Rectal smooth muscle tissue (tissue), 1 donor: ENCODE results near the gene CCDC88A.

Experiments used
- H3K27ac ChIP-seq: one replicate; pipeline ENCODE4 v1.7.0; 2013; ENCODE audit warnings: low read depth, low read length, inconsistent platforms
- H3K27me3 ChIP-seq: one replicate; pipeline ENCODE4 v1.7.0; 2013; ENCODE audit warnings: low read length; ENCODE audit not compliant: control insufficient read depth, insufficient read depth
- H3K36me3 ChIP-seq: one replicate; pipeline ENCODE4 v1.7.0; 2013; ENCODE audit warnings: low read length; ENCODE audit not compliant: control insufficient read depth, insufficient read depth
- H3K4me1 ChIP-seq: one replicate; pipeline ENCODE4 v1.7.0; 2013; ENCODE audit warnings: low read length; ENCODE audit not compliant: control insufficient read depth, insufficient read depth
- H3K4me3 ChIP-seq: one replicate; pipeline ENCODE4 v1.7.0; 2013; ENCODE audit warnings: low read length
- H3K9ac ChIP-seq: one replicate; pipeline ENCODE4 v1.7.0; 2013; ENCODE audit warnings: low read length

Gene CCDC88A

DNA sequence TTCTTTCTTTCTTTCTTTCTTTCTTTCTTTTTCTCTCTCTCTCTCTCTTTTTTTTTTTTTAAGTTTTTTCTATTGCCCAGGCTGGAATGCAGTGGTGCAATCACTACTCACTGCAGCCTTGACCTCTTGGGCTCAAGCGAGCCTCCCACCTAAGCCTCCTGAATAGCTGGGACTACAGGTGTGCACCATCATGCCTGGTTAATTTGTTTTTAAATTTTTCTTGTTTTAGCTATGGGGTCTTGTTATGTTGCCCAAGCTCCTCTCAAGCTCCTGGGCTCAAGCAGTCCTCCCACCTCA lies 19.4 kb upstream of the CCDC88A start:
- no peak overlapping the region for H3K4me3 ChIP-seq
- no peaks in the 10 kb centered on the region for H3K4me1 ChIP-seq
- H3K27me3 ChIP-seq: no peaks in the 10 kb centered on the region
- no peak overlapping the region for H3K9ac ChIP-seq
- no peak overlapping the region for H3K27ac ChIP-seq
- no peaks in the 10 kb centered on the region for H3K36me3 ChIP-seq

DNA sequence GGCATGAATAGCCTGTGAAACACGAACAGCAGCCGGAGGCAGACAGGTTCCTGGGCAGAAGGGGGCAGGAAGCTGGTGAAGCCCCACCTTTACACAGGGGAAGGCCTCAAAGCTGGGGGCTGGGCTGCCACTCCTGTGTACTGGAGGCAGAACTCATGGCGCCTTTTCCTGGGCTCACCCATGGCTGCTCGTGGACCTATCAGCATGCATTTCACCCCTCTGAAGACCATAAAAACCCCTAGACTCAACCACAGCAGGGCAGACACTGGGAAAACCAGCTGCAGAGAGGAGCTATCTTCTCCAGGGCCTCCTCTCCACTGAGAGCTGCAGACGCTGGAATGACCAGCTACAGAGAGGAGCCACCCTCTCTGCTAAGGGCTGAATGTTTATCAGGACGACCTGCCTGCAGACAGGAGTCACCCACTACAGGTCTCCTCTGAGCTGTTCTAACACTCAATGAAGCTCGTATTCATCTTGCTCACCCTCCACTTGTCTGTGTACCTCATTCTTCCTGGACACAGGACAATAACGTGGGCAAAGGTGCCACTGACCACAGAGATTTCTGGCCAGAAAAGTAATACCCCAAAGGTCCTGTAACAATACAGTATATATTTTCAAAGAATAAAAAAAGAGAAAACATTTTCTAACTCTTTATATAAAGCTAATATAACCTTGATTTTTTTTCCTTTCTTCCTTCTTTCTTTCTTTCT lies 18.9 kb upstream of the CCDC88A start:
- no peaks in the 10 kb centered on the region for H3K27me3 ChIP-seq
- H3K36me3 ChIP-seq: no peaks in the 10 kb centered on the region
- H3K27ac ChIP-seq: no peak overlapping the region
- H3K9ac ChIP-seq: no peak overlapping the region
- H3K4me1 ChIP-seq: no peaks in the 10 kb centered on the region
- no peak overlapping the region for H3K4me3 ChIP-seq

DNA sequence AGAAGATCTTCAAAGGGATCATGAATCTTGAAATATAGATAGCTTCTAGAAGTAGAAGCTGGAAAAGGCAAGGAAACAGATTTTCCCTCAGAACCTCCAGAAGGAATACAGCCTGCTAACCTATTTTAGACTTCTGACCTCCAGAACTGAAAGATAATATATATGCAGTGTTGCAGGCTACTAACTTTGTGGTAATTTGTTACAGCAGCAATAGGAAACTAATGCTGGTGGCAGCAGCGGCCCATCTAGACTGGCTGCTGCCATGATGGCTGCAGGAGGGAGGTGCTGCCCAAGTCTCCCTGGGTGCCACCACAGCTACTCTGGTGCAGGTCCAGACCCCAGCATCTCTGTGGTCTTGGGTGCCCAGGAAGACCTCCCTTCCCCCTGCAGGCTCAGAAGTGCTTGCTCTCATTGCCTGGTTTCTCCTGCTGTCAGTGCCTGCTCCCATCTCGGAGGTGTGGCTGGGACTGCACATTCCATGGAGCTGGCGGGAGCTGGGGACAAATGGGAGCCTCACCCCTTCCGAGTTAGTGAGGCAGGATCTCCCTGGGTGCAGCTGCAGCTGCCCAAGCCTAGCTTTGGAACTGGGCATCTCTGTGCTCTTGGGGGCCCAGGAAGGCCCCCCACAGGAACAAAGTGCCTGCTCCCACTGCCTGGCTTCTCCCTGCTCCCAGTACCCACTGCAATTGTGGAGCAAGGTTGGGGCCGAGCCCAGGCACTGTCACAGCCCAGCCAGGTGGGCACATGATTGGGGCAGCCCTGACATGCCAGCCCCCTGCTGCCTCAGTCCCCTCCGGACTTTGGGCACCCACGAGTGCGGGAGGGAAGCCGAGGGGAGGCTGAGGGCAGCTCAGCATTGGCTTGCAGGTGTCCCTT lies 18.1 kb upstream of the CCDC88A start:
- Histone ChIP-seq H3K36me3 (no peaks in the 10 kb centered on the region), H3K4me3 (no peak overlapping the region), H3K9ac (no peak overlapping the region), H3K27ac (no peak overlapping the region), H3K4me1 (no peaks in the 10 kb centered on the region), H3K27me3 (no peaks in the 10 kb centered on the region)

DNA sequence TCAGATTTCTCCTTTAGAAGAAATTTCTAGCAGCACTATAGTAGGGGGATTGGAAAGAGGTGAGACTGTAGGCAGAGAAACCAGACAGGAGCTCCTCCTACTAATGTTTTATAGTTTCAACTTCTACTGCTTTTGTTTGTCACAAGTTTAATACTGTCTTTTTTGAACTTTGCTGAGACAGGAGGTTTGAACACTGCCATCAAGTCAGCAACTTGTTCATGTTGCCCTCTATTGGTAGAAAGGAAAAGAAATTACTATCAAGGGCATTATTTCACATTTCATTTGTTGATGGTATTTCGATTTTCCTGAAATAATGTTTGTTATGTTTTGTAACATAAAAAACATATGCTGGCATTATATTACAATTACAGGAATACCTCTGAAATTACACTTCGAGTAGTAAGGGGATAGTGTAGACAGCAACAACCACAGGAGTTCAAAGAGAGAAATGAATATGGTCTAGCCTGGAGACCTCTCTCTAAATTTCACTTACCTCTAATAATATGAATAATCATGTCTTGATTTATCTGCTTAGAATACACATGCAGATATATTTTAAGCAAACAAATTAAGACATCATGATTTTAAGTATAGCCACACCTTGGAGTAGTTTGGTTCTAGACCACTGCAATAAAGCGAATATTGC lies 12.4 kb upstream of the CCDC88A start:
- H3K27ac ChIP-seq: no peak overlapping the region
- no peak overlapping the region for H3K4me3 ChIP-seq
- no peak overlapping the region for H3K9ac ChIP-seq

DNA sequence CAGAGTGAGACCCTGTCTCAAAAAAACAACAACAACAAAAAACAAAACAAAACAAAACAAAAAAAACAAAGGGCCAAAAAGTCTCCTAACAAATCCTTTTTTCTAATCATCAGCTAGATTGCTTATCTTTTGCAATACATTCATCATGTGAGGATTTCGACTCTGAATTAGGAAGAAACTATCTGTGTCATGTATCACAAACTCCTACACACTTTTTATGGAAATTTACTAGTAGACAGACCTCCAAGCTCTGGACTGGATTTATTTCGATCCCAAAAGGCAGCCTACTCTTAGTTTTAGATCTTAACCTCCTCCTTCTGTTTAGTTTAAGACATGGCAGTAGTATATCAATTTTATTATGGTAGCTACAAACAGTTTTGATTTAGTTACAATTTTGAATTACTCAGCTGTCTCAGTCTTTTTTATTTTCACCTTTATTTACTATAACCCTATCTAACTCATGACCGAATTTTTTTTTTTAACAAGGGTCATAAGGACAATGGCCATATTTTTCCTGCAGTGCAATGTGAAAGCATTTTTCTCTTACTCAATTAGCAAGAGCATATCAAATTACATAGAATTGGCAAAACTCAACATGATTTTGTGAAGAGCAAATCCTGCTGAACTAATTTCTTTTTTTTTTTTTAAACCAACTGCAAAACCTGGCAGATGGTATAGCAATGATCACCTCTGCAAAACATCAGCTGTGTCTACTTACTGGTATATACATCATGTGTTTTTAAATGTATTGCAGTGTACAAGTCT lies 10.7 kb upstream of the CCDC88A start:
- H3K27me3 ChIP-seq: no peaks in the 10 kb centered on the region
- no peak overlapping the region for H3K9ac ChIP-seq
- H3K4me1 ChIP-seq: peaks cover 4% of the 10 kb centered on the region
- H3K27ac ChIP-seq: no peak overlapping the region
- no peaks in the 10 kb centered on the region for H3K36me3 ChIP-seq
- H3K4me3 ChIP-seq: no peak overlapping the region

More for the DNA sequence above, 12.4 kb upstream of the CCDC88A start:
- Histone ChIP-seq H3K4me1 (peaks cover 4% of the 10 kb centered on the region), H3K36me3 (no peaks in the 10 kb centered on the region), H3K27me3 (no peaks in the 10 kb centered on the region)

DNA sequence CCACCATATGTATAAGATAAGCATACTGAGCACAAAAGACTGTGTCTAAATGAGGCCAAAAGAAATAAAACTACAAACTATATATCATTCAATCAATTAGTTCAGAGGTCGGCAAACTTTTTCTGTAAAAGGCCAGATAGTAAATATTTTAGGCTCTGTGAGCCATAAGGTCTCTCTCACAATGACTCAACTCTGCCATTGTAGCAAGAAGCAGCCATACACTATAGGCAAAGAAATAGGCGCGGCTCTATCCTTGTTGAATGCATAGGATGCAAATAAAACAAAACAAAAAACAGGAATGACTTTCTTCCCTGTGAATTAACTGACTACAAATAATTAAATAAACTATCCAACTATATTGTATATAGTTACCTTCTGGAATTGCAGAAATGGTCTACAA lies 8.6 kb upstream of the CCDC88A start:
- no peaks in the 10 kb centered on the region for H3K36me3 ChIP-seq
- no peak overlapping the region for H3K27ac ChIP-seq
- no peak overlapping the region for H3K4me3 ChIP-seq
- no peak overlapping the region for H3K9ac ChIP-seq
- no peaks in the 10 kb centered on the region for H3K27me3 ChIP-seq
- peaks cover 4% of the 10 kb centered on the region for H3K4me1 ChIP-seq

DNA sequence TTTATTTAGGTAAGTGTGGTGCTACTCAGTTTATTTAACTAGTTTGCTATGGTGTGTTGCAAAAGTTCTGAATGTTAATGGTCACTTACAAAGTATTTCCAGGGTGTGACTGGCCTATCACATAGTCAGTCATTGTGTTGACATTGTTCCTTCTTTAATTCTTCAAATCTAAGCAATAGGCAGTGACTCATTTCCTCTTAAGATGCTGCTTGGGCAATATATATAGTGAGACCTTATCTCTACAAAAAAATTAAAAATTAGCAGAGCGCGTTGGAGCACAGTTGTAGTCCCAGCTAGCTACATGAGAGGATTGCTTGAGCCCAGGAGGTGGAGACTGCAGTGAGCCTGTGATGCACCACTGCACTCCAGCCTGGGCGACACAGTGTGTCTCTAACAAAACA lies 5.8 kb upstream of the CCDC88A start:
- Histone ChIP-seq H3K9ac (no peak overlapping the region), H3K4me3 (no peak overlapping the region), H3K27me3 (no peaks in the 10 kb centered on the region), H3K36me3 (no peaks in the 10 kb centered on the region), H3K27ac (no peak overlapping the region), H3K4me1 (peaks cover 3% of the 10 kb centered on the region)

DNA sequence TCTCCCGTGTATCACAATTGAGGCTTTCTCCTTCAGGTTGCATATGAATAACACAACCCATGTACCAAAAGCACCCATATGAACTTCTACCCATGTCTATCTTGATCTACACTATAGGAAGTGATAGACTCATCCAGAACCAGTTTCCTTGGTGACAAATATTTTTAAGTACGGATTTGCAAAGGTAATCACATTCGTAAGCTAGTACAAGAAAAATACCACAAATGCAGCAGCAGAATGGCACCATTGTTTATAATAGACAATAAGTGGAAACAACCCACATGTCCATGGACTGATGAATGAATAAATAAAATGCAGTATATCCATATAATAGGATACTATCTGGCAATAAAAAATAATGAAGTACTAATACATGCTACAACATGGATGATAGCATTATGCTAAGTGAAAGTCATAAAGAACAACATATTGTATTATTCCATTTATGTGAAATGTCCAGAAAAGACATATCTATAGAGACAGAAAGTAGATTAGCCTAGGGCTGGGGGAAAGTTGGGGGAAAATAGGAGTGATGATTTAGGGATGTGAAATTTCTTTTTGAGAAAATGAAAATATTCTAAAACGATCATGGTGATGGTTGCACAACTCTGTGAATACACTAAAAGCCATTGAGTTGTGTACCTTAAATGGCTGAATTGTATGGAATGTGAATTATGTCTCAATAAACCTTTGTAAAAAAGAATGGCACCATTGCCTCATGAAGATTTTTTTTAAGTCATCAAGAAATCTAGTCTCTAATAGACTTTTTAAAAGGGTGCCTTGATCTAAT lies 3.4 kb upstream of the CCDC88A start:
- peaks cover 6% of the 10 kb centered on the region for H3K4me1 ChIP-seq
- H3K27ac ChIP-seq: no peak overlapping the region
- H3K9ac ChIP-seq: no peak overlapping the region
- H3K36me3 ChIP-seq: no peaks in the 10 kb centered on the region
- no peak overlapping the region for H3K4me3 ChIP-seq
- no peaks in the 10 kb centered on the region for H3K27me3 ChIP-seq

DNA sequence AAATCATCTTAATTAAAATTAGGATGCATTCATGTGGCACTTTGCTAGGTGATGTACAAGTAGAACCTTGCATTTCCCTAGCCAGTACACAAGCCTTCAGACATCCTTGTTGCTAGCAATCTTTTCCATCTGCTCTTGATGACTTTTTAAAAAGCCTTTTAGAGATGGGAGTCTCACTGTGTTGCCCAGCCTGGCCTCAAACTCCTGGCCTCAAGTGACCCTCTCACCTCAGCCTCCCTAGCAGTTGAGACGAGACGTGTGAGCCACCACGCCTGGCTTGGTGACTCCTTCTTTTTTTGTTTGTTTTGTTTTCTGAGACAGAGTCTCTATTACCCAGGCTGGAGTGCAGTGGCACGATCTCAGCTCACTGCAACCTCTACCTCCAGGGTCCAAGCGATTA lies 1.7 kb upstream of the CCDC88A start:
- Histone ChIP-seq H3K4me3 (no peak overlapping the region), H3K36me3 (no peaks in the 10 kb centered on the region), H3K4me1 (peaks cover 6% of the 10 kb centered on the region), H3K27me3 (no peaks in the 10 kb centered on the region), H3K9ac (no peak overlapping the region), H3K27ac (no peak overlapping the region)

DNA sequence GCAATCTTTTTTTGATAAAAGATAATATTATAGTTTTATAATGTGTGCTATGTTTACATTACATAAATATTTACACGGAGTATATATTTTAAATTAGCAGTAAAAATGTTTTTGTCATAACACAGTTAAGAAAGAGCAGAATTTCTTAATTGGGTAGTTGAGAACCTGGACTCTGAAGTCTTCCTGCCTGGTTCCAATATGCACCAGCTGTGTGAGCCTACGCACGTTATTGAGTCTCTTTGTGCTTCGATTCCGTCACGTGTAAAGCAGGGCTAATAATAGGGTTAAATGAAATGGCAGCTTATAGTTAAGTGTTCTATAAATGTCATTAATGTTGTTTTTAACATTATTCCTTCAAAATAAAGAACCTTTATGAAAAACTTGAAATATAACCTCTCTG lies 1.2 kb upstream of the CCDC88A start:
- no peak overlapping the region for H3K4me3 ChIP-seq
- no peak overlapping the region for H3K9ac ChIP-seq
- no peak overlapping the region for H3K27ac ChIP-seq

DNA sequence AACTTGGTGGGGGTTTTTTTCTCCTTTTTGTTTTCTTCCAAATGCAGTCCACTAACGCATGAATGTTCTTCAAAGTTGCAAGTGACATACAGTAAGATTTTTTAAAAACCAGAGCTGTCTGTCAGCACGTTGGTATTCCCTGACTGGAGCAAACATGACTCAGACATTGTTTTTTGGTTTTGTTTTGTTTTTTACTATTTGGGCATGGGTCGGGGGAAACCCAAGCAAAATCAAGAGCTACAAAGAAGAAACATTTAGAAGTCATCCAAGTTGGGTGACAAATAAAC lies 726 bp upstream of the CCDC88A start:
- Histone ChIP-seq H3K9ac (peak overlapping the region; percentile 73), H3K27ac (peak overlapping the region; percentile 66), H3K4me3 (peak overlapping the region; percentile 93), H3K4me1 (peaks cover 6% of the 10 kb centered on the region), H3K36me3 (no peaks in the 10 kb centered on the region), H3K27me3 (no peaks in the 10 kb centered on the region)

More for the DNA sequence above, 1.2 kb upstream of the CCDC88A start:
- no peaks in the 10 kb centered on the region for H3K27me3 ChIP-seq
- peaks cover 6% of the 10 kb centered on the region for H3K4me1 ChIP-seq
- H3K36me3 ChIP-seq: no peaks in the 10 kb centered on the region
